ENCODE measurements around the gene UBXN11. TPM values are rescaled to one million over a fixed set of nuclear protein-coding genes. Genes with fewer than 3 reads are reported as not detected.

The UBXN11 gene
- total and polyA plus RNA-seq, 2 donors (not counting 1 experiment from before 2014, with no cell fraction given) = 68.0 to 81.4 TPM

GRCh38 chr1:26351590-26352337 is 45.3 kb upstream of the UBXN11 start:
- no peak overlapping the region for H3K27ac Mint-ChIP-seq
- no peaks in the 10 kb centered on the region for H4K20me1 ChIP-seq (ENCODE audit: control insufficient read depth, insufficient read depth, low read length, poor library complexity, severe bottlenecking)
- H3K4me1 ChIP-seq (ENCODE audit: control insufficient read depth in 2 of 2, insufficient read depth in 2 of 2, low read length in 2 of 2) = no peaks in the 10 kb centered on the region
- H3K4me1 Mint-ChIP-seq = no peaks in the 10 kb centered on the region
- ChIA-PET CTCF (no interaction called here), POLR2A (no interaction called here)
- peaks cover 0 to 6% (median 0%) of the 10 kb centered on the region in 4 experiments for H3K27me3 ChIP-seq (replicated peaks in 1 of 4; ENCODE audit: control extremely low read depth in 1 of 4, control insufficient read depth in 3 of 4, insufficient read depth in 4 of 4, low read length in 3 of 4)
- H3K27ac ChIP-seq (ENCODE audit: low read length in 2 of 2) = no peak overlapping the region
- no peak overlapping the region for H3K9ac ChIP-seq (ENCODE audit: low read length)
- no peak overlapping the region for H3K4me3 ChIP-seq (ENCODE audit: control extremely low read depth in 1 of 5, extremely low read depth in 1 of 5, insufficient read depth in 1 of 5, low read depth in 2 of 5, low read length in 4 of 5)
- H3K9me3 Mint-ChIP-seq (ENCODE audit: insufficient read depth) = no peaks in the 10 kb centered on the region
- no peaks in the 10 kb centered on the region for H3K9me3 ChIP-seq (ENCODE audit: control extremely low read depth in 1 of 3, control insufficient read depth in 2 of 3, insufficient read depth in 1 of 3, low read length in 2 of 3)
- TF ChIP-seq EZH2 (IDR thresholded peaks at IDR 0.05; ENCODE audit: borderline replicate concordance, insufficient read depth, low read depth, low read length, poor library complexity, severe bottlenecking) = no peak
- TF ChIP-seq, protein P1, sequence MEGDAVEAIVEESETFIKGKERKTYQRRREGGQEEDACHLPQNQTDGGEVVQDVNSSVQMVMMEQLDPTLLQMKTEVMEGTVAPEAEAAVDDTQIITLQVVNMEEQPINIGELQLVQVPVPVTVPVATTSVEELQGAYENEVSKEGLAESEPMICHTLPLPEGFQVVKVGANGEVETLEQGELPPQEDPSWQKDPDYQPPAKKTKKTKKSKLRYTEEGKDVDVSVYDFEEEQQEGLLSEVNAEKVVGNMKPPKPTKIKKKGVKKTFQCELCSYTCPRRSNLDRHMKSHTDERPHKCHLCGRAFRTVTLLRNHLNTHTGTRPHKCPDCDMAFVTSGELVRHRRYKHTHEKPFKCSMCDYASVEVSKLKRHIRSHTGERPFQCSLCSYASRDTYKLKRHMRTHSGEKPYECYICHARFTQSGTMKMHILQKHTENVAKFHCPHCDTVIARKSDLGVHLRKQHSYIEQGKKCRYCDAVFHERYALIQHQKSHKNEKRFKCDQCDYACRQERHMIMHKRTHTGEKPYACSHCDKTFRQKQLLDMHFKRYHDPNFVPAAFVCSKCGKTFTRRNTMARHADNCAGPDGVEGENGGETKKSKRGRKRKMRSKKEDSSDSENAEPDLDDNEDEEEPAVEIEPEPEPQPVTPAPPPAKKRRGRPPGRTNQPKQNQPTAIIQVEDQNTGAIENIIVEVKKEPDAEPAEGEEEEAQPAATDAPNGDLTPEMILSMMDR (IDR thresholded peaks at IDR 0.05) = no peak
- H3K4me2 ChIP-seq (replicated peaks; ENCODE audit: low read depth, low read length, poor library complexity, severe bottlenecking) = no peak overlapping the region
- DNase-seq = no peak
- H2AFZ ChIP-seq (ENCODE audit: insufficient read depth, low read depth, low read length, poor library complexity, severe bottlenecking) = no peak overlapping the region
- peaks cover 9% of the 10 kb centered on the region for H3K27me3 Mint-ChIP-seq
- H3K36me3 ChIP-seq (replicated peaks in 1 of 2; ENCODE audit: control extremely low read depth in 1 of 2, control insufficient read depth in 1 of 2, extremely low read depth in 1 of 2, insufficient read depth in 2 of 2, low read length in 1 of 2) = no peaks in the 10 kb centered on the region
- no peaks in the 10 kb centered on the region for H3K79me2 ChIP-seq (ENCODE audit: control insufficient read depth, insufficient read depth, low read length)
- no peak for ATAC-seq (ENCODE audit: low read depth)
- 98% methylated on average over 10 of the region's 12 CpGs for WGBS (ENCODE audit: insufficient coverage)
- intact Hi-C loops (cut with micrococcal nuclease) = no loop called here
- H3K4me3 Mint-ChIP-seq = no peak overlapping the region
